Thoracic aorta (tissue), 2 donors: ENCODE results near the gene ALK. TPM values are rescaled to one million over a fixed set of nuclear protein-coding genes. Genes with fewer than 3 reads are reported as not detected.

Source experiments
- ATAC-seq: fragments of 150-250 bp; one replicate; pipeline ENCODE4 v1.8.0; 2017; ENCODE audit warnings: low read depth; ENCODE audit not compliant: insufficient number of reproducible peaks, low FRiP score
- DNase-seq: peaks from one replicate; pipeline ENCODE4 v3.0.0-alpha.2; 2020; ENCODE audit warnings: low spot score
- H3K27ac ChIP-seq, 2 donors: fragments of 200-600 bp; sonication (generic); 1 replicate in 1 of 2; 2 replicates in 1 of 2; pipeline ENCODE4 v1.5.1; 2016; ENCODE audit warnings: mild to moderate bottlenecking in 2 of 2, moderate library complexity in 2 of 2
- H3K27me3 ChIP-seq: fragments of 200-600 bp; sonication (generic); replicated peaks from 2 replicates; pipeline ENCODE4 v1.6.0; 2016; ENCODE audit warnings: mild to moderate bottlenecking; ENCODE audit not compliant: insufficient read depth
- H3K36me3 ChIP-seq: fragments of 200-600 bp; sonication (generic); one replicate; pipeline ENCODE4 v1.5.1; 2016
- H3K4me1 ChIP-seq, 2 donors: fragments of 200-600 bp; sonication (generic); 1 replicate in 1 of 2; 2 replicates in 1 of 2; pipeline versions ENCODE4 v1.5.1 to v1.6.0; 2016; ENCODE audit warnings: low read depth in 2 of 2, mild to moderate bottlenecking in 1 of 2; ENCODE audit not compliant: control insufficient read depth in 1 of 2
- H3K4me3 ChIP-seq: fragments of 200-600 bp; sonication (generic); 2 replicates; pipeline ENCODE4 v1.5.1; 2016; ENCODE audit warnings: mild to moderate bottlenecking
- H3K9me3 ChIP-seq: fragments of 200-600 bp; sonication (generic); 2 replicates; pipeline ENCODE4 v1.5.1; 2016
- total RNA-seq, 2 donors: library from RNA; depleted of rRNA; stranded (reverse); fragments of >200 nt; gene quantifications; one replicate each; pipeline versions ENCODE4 v1.1.0 to v1.2.3, GENCODE V29; 2016
- TF ChIP-seq, protein P1 (sequence below): fragments of 200-600 bp; sonication (generic); IDR thresholded peaks from one replicate; pipeline ENCODE4 v1.5.1; 2019; ENCODE audit warnings: antibody characterized with exemption

The ALK gene
- total RNA-seq, 2 donors from 2014 or later: 2.0 TPM; not detected in 1

DNA sequence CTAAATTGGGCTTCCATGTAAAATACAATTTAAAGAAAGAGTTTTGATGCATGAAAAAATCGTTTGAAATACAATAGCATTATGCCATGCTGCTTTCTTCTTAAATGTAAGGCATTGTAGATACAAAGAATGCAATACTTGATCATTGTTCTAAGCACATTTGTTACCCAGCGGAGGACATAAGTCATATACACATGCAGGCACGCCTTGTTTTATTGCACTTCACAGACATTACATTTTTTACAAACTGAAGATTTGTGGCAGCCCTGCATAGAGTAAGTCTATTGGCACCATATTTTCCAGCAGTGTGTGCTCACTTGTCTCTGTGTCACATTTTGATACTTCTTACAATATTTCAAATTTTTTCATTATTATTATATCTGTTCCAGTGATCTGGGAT, 461.2 kb downstream of the ALK start:
- H3K4me3 ChIP-seq: no peak overlapping the region
- TF ChIP-seq, protein P1, sequence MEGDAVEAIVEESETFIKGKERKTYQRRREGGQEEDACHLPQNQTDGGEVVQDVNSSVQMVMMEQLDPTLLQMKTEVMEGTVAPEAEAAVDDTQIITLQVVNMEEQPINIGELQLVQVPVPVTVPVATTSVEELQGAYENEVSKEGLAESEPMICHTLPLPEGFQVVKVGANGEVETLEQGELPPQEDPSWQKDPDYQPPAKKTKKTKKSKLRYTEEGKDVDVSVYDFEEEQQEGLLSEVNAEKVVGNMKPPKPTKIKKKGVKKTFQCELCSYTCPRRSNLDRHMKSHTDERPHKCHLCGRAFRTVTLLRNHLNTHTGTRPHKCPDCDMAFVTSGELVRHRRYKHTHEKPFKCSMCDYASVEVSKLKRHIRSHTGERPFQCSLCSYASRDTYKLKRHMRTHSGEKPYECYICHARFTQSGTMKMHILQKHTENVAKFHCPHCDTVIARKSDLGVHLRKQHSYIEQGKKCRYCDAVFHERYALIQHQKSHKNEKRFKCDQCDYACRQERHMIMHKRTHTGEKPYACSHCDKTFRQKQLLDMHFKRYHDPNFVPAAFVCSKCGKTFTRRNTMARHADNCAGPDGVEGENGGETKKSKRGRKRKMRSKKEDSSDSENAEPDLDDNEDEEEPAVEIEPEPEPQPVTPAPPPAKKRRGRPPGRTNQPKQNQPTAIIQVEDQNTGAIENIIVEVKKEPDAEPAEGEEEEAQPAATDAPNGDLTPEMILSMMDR: no peak
- H3K4me1 ChIP-seq: no peaks in the 10 kb centered on the region
- H3K27ac ChIP-seq: no peak overlapping the region
- ATAC-seq (no peak), DNase-seq (no peak)
- H3K36me3 ChIP-seq: no peaks in the 10 kb centered on the region
- H3K9me3 ChIP-seq: no peaks in the 10 kb centered on the region
- H3K27me3 ChIP-seq: no peaks in the 10 kb centered on the region

DNA sequence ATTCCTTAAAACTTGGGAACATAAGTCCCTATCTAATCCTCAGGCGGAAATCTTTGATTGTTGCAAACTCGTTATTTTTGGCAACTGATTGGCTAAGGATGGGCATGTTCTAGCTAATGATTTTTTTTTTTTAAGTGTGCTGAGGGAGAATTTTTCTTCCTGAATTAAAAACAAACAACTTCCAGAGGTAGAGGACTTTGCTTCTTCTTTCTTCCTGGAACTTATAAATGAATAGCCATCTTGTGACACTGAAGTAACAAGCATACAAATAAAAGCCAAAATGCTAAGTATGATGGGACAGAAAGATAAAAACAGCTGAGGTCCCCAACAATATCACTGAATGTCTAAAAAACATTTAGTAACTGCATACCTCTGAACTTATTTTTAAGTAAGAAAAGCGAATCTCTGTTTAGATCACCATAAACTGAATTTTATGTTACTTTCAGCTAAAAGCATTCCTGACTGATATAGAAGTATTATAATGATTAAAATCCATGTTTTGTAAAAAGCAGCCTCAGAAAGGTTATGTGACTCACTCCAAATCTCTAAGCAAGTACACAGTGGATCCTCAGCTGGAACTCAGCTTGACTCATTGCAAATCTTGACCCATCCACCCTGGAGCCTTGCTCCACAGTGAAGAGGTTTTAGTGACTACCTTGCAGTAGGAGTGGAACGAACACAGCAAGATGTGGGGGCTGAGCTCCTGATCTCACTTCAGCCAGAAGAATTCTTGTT, 461.8 kb downstream of the ALK start:
- TF ChIP-seq, protein P1: no peak
- DNase-seq (no peak), ATAC-seq (no peak)
- Histone ChIP-seq H3K27me3 (no peaks in the 10 kb centered on the region), H3K4me1 (no peaks in the 10 kb centered on the region), H3K27ac (no peak overlapping the region), H3K9me3 (no peaks in the 10 kb centered on the region), H3K4me3 (no peak overlapping the region), H3K36me3 (no peaks in the 10 kb centered on the region)

DNA sequence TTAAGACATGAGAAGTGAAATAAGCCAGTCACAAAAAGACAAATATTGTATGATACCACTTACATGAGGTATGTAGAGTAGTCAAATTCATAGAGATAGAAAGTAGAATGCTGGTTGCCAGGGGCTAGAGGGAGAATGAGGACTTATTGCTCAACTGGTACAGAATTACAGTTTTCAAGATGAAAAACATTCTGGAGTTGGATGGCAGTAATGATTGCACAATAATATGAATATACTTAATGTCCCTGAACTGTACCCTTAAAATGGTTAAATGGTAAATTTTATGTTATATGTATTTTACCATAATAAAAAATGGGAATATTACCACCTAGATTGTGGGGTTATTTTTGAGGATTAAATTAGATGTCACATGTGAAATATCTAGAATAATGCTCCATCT, 465.0 kb downstream of the ALK start:
- ATAC-seq (no peak), DNase-seq (no peak)
- Histone ChIP-seq H3K36me3 (no peaks in the 10 kb centered on the region), H3K4me3 (no peak overlapping the region), H3K4me1 (no peaks in the 10 kb centered on the region), H3K27me3 (no peaks in the 10 kb centered on the region), H3K27ac (no peak overlapping the region), H3K9me3 (no peaks in the 10 kb centered on the region)
- TF ChIP-seq, protein P1: no peak

DNA sequence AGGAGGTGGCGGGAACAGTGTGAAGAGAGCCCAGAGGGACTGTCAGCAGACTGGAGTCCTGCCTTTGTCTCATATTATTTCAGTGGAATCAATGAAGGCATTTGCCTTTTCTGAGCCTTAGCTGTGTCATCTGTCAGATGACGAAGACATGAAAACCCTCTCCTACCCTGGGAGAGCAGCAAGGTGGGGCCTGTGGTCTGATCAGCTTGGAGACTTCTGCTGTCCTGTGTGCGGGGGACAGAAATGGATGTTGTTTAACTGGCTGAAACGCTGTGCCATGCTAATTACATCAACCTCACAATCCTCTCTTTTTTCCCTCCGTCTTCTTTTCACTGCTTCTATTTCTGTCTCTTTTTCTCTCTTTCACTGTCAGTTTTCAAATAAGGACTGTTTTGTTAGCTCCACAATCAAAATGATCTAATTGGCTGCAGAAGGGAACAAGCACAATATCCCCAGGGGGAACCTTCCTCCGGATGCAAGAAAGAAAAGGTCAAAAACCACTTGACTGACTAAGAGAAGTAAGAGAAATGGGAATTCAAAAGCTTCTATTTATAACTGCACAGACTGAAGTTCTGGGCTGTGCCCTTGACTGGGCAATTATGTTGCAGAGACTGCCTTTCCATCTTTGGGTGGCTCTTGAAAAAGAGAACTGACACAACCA, 466.1 kb downstream of the ALK start:
- Histone ChIP-seq H3K9me3 (no peaks in the 10 kb centered on the region), H3K36me3 (no peaks in the 10 kb centered on the region), H3K4me1 (no peaks in the 10 kb centered on the region), H3K4me3 (no peak overlapping the region), H3K27ac (no peak overlapping the region), H3K27me3 (no peaks in the 10 kb centered on the region)
- ATAC-seq: no peak
- TF ChIP-seq, protein P1: no peak
- DNase-seq: no peak

DNA sequence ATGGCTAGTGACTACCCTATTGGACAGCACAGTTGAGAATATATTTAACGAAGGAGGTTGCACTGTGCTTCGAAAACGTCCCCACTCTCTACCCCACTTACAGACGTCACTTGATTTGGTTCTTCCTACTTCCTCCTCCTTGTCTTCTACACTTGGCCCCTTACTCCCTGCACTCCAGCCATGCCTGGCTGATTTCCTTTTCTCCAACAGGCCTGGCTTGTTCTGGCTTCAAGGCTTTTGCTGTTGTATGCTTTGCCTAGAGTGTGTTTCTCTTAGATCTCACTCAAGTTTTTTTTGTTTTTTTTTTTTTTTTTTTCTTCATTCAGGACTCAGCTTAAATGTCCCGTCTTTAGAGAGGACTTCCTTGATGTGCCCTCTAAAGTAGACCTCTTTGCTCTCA, 469.4 kb downstream of the ALK start:
- ATAC-seq (no peak), DNase-seq (no peak)
- no peak overlapping the region for H3K4me3 ChIP-seq
- no peaks in the 10 kb centered on the region for H3K4me1 ChIP-seq
- H3K27ac ChIP-seq: no peak overlapping the region
- no peaks in the 10 kb centered on the region for H3K36me3 ChIP-seq
- TF ChIP-seq, protein P1: no peak
- no peaks in the 10 kb centered on the region for H3K27me3 ChIP-seq
- no peaks in the 10 kb centered on the region for H3K9me3 ChIP-seq
